KMS-11 (cell line): ENCODE results near the gene NRXN3.

Experiments
- H2AFZ ChIP-seq: fragments of 200-600 bp; sonication (generic); 2 replicates; pipeline ENCODE4 v1.6.1; 2016; ENCODE audit warnings: antibody characterized with exemption, mixed run types, low read depth
- H3K27ac ChIP-seq: fragments of 200-600 bp; sonication (generic); 2 replicates; pipeline ENCODE4 v1.6.1; 2016; ENCODE audit warnings: mild to moderate bottlenecking, mixed run types
- H3K27me3 ChIP-seq: fragments of 200-600 bp; sonication (generic); 2 replicates; pipeline ENCODE4 v1.6.1; 2017; ENCODE audit warnings: mild to moderate bottlenecking, low read depth, mixed run types, moderate library complexity; ENCODE audit not compliant: insufficient read depth
- H3K36me3 ChIP-seq: fragments of 200-600 bp; sonication (generic); 2 replicates; pipeline ENCODE4 v1.6.1; 2017; ENCODE audit warnings: mild to moderate bottlenecking, mixed run types; ENCODE audit not compliant: insufficient read depth
- H3K4me1 ChIP-seq: fragments of 200-600 bp; sonication (generic); 2 replicates; pipeline ENCODE4 v1.6.1; 2016; ENCODE audit warnings: mild to moderate bottlenecking, low read depth, mixed run types; ENCODE audit not compliant: poor library complexity, severe bottlenecking
- H3K4me2 ChIP-seq: fragments of 200-600 bp; sonication (generic); 2 replicates; pipeline ENCODE4 v1.7.0; 2016; ENCODE audit warnings: mild to moderate bottlenecking, mixed run types
- H3K4me3 ChIP-seq: fragments of 200-600 bp; sonication (generic); IDR thresholded peaks from 2 replicates; pipeline ENCODE4 v1.6.1; 2017; ENCODE audit warnings: low read depth, low read length, mixed read lengths; ENCODE audit not compliant: insufficient read depth
- H3K79me2 ChIP-seq: fragments of 200-600 bp; sonication (generic); 2 replicates; pipeline ENCODE4 v1.6.1; 2016; ENCODE audit warnings: low read depth, mixed run types; ENCODE audit not compliant: insufficient read depth
- H3K9ac ChIP-seq: fragments of 200-600 bp; sonication (generic); 2 replicates; pipeline ENCODE4 v1.6.1; 2016; ENCODE audit warnings: mild to moderate bottlenecking, mixed run types
- H4K20me1 ChIP-seq: fragments of 200-600 bp; sonication (generic); 2 replicates; pipeline ENCODE4 v1.6.1; 2016; ENCODE audit warnings: mild to moderate bottlenecking, mixed run types; ENCODE audit not compliant: insufficient read depth
- TF ChIP-seq, protein P1 (sequence below): fragments of 200-600 bp; sonication (generic); conservative IDR thresholded peaks from 2 replicates; pipeline ENCODE4 v1.6.1; 2017; ENCODE audit warnings: low read depth, mild to moderate bottlenecking, antibody characterized with exemption, low read length, moderate library complexity, mixed read lengths

NRXN3 gene

DNA sequence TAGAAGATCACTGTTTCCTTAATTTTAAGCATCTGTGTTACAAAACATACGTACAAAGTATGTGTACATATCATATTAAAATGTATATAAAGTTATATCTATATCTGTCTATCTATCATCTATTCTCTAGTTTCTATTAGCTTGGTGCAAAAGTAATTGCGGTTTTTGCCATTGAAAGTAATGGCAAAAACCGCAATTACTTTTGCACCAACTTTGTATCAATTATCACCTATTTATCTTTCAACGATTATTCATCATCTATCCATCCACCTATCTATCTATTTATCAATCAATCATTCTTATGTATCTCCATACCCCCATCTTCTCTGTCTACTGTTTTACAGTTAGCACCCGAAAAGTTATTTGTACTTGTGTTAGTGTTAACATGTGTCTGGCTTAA is 447.6 kb downstream of the NRXN3 start:
- H3K4me3 ChIP-seq, result no peak overlapping the region
- TF ChIP-seq, protein P1, sequence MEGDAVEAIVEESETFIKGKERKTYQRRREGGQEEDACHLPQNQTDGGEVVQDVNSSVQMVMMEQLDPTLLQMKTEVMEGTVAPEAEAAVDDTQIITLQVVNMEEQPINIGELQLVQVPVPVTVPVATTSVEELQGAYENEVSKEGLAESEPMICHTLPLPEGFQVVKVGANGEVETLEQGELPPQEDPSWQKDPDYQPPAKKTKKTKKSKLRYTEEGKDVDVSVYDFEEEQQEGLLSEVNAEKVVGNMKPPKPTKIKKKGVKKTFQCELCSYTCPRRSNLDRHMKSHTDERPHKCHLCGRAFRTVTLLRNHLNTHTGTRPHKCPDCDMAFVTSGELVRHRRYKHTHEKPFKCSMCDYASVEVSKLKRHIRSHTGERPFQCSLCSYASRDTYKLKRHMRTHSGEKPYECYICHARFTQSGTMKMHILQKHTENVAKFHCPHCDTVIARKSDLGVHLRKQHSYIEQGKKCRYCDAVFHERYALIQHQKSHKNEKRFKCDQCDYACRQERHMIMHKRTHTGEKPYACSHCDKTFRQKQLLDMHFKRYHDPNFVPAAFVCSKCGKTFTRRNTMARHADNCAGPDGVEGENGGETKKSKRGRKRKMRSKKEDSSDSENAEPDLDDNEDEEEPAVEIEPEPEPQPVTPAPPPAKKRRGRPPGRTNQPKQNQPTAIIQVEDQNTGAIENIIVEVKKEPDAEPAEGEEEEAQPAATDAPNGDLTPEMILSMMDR, result no peak
- peaks cover under 1% of the 10 kb centered on the region for H3K4me1 ChIP-seq
- H3K4me2 ChIP-seq, result no peak overlapping the region
- H2AFZ ChIP-seq, result no peak overlapping the region
- no peak overlapping the region for H3K9ac ChIP-seq
- no peaks in the 10 kb centered on the region for H3K36me3 ChIP-seq
- no peaks in the 10 kb centered on the region for H3K27me3 ChIP-seq
- H3K79me2 ChIP-seq, result no peaks in the 10 kb centered on the region
- no peaks in the 10 kb centered on the region for H4K20me1 ChIP-seq
- H3K27ac ChIP-seq, result no peak overlapping the region

DNA sequence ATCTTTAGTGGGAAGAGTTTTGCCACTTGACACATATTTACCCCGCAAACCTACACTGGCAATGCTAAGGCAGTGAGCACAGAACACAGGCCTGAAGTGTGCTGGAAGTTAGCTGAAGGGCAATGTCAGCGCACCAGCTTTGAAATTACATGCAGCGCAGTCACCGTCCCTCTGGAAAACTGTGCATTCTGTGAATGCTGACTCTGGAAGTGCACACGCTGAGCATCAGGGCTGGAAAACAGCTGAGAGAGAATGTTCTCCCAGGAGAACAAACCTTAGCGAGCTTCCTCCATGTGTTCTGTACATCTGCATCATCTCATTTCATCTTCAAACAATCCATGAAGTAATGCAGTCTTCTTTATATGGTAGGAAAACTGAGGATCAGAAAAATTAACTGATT is 448.2 kb downstream of the NRXN3 start:
- Histone ChIP-seq H3K79me2 (no peaks in the 10 kb centered on the region), H3K4me3 (no peak overlapping the region), H3K4me1 (no peaks in the 10 kb centered on the region), H4K20me1 (no peaks in the 10 kb centered on the region), H3K27ac (no peak overlapping the region), H3K36me3 (no peaks in the 10 kb centered on the region), H3K4me2 (no peak overlapping the region), H3K27me3 (no peaks in the 10 kb centered on the region), H3K9ac (no peak overlapping the region), H2AFZ (no peak overlapping the region)
- TF ChIP-seq, protein P1, result no peak

DNA sequence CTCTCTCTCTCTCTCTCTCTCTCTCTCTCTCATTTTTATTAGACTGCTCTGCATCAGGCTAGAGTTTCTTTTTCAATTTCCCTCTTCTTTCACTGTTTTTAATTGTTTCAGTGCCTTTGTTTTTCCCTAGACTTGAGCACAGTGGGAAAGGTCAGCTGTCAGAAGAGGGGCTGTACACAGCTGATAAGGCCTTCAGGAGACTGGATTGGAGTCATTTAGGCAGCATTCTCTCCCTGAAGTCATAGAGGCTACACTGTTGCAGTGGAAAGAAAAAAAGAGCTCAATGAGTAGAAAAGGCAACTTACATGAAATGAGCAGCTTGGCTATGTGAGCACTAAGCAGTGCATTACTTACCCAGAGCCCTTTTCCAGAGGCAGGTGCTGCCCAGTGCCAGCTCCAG is 456.9 kb downstream of the NRXN3 start:
- Histone ChIP-seq H3K4me3 (no peak overlapping the region), H3K27me3 (no peaks in the 10 kb centered on the region), H3K79me2 (no peaks in the 10 kb centered on the region), H3K9ac (no peak overlapping the region), H3K36me3 (no peaks in the 10 kb centered on the region), H2AFZ (no peak overlapping the region), H3K27ac (no peak overlapping the region), H3K4me1 (no peaks in the 10 kb centered on the region), H3K4me2 (no peak overlapping the region), H4K20me1 (no peaks in the 10 kb centered on the region)
- TF ChIP-seq, protein P1, result no peak

DNA sequence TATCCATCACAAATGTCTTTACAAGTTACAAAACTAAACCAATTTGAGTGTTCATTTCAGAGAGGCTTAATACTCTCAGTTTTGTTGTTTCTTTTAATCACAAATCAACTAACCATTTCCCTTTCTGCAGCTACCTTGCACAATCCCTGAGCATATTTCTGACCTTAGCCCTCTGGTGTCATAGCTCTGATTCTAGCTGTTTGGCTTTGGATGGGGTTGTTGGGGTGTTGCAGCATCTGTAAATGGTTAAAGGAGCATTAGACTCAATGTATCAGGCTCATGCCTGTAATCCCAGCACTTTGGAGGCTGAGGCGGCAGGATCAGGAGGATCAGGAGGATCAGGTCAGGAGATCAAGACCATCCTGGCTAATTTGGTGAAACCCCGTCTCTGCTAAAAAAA is 461.4 kb downstream of the NRXN3 start:
- Histone ChIP-seq H4K20me1 (no peaks in the 10 kb centered on the region), H3K27ac (no peak overlapping the region)

More for the DNA sequence above, 461.4 kb downstream of the NRXN3 start:
- H3K27me3 ChIP-seq, result no peaks in the 10 kb centered on the region
- H3K79me2 ChIP-seq, result no peaks in the 10 kb centered on the region
- no peaks in the 10 kb centered on the region for H3K36me3 ChIP-seq
- no peak overlapping the region for H2AFZ ChIP-seq
- no peak overlapping the region for H3K9ac ChIP-seq
- H3K4me1 ChIP-seq, result no peaks in the 10 kb centered on the region
- H3K4me3 ChIP-seq, result no peak overlapping the region
- TF ChIP-seq, protein P1, result no peak
- no peak overlapping the region for H3K4me2 ChIP-seq
